H4 (cell line): Measurements from ENCODE around the gene CCDC181. TPM values are rescaled to one million over a fixed set of nuclear protein-coding genes. Genes with fewer than 3 reads are reported as not detected.
A peak's percentile ranks its signal among the peaks of the same experiment; 100 is the strongest.
"Not testable (repeated sequence)": the region's sequence is repeated elsewhere in the genome, so short reads cannot be mapped to it uniquely, and the experiment has no call there.

Experiments
- DNase-seq: peaks from one replicate; pipeline ENCODE4 v3.0.0-alpha.2; 2015; ENCODE audit warnings: low spot score
- total RNA-seq: library from RNA; depleted of rRNA; stranded (reverse); fragments of >200 nt; shearing (Covaris generic); gene quantifications from 2 replicates; pipeline ENCODE4 v1.2.3, GENCODE V29; 2014; rRNA removed

Gene CCDC181
- 1.1 and 1.7 TPM in 2 replicates for total RNA-seq

DNA sequence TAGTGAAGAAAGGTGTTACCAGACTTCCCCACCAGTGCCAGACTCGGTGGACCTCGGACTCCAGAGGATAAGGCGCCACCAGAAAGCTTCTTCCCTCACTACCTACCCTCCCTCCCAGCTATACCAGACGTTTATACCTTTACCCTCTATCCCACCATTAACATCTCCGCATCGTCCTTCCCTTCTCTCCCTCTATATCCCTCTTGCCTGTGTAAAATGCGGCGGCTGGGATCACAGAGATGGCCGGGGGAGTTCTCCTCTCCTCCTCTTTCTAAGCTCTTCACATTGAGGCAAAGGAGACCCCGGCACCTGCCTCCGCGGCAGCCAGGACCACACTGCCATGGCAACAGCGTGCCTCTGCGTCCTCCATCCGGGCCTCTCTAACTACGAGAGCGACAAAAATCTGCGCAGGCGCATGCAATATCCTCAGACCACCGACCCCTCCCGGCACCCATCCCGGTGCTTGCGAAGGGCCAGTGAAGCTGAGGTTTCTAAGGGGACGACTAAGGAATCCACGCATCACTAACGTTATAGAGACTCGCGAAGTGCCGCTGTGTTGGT, at the start of gene CCDC181:
CCDC181 (minus strand) TSS at position 394 of the 561 bp plus-strand sequence. CDS start 2,547 bp downstream, outside the sequence.
- DNase-seq, result peak; percentile 76

DNA sequence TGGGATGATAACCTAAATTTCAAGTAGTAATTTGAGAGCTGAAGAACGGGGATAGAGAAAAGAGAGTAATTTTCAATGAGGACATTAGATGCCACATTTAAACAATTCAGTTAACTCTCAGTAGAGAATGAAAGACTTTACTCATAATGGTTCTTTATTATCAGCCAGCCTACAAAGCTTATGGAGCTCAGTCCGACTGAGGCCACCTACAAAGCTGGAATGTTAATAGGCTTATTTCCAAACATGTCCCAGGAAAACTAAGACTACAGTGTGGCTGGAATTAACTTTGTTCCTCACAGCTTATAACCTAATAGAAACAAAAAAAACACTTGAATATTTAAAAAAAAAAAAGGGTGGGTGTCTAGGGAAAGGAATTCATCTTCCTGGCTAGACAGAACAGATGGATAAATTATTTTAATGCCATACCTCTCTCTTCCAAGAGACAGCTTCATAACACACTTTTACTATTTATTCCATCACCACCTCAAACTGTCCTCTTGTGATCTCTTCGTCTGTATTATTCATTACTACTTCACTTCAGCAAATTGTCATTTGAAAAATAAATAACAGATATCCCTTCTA, 48.6 kb upstream of the CCDC181 start:
- DNase-seq, result no peak

DNA sequence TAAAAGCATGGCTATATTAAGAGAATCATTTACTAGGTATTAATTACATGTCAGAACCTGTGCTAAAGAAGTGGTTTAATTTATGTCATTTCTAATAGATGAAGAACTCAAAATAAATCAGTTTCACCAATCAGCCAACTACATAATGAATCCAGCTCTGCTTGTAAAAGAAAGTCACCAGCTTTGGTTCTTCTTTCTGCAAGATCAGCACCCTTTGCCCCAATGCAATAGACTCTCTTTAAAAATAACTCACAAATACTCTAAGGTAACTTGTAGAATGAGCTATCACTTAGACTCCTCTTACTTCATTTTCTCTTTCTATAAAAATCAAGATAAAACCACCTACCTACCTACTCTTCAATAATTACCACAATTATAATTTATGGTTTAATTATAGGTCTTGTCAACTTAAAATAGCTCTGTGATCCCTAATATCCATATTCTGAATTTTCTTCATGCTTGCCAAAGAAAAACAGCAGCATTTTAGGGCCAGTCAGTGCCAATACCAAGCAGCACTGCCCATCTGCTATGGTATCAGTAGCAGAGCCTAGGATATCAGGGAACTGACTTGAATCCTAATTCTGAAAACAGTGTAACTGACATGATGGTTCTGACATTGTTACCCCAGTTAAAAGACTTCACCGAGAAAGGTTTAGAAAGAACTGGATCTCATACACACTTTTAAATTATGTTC, 47.2 kb upstream of the CCDC181 start:
- DNase-seq, result no peak

DNA sequence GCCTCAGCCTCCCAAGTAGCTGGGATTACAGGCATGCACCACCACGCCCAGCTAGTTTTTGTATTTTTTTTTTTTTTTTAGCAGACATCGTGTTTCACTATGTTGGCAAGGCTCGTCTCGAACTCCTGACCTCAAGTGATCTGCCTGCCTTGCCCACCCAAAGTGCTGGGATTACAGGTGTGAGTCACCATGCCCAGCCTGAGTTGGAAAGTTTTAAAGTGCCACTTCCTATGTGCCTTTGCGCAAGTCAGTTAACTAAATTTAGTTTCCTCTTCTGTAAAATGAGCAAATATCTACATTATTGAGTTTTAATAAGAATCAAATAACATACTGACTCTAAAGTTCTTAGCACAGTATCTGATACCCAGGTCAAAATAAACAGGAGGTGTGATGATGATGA, 46.1 kb upstream of the CCDC181 start:
- DNase-seq, result no peak

DNA sequence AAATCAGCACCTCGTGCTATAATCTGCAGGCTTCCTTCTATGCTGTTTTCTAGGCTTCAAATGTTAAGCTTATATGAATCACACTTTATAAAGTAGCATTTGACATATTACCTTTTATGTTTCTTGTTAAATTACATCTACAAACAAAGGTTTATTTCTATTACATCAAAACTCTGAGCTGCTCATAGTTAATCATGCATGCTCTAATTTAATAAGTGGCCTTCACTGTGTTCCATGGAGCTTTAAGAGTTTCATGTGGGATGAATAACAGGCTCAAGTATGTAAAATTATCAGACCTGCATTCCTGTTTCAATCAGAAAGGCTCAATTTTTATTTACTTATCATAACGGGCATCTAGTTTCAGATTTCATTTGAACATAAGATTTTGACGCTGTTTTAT, 45.5 kb upstream of the CCDC181 start:
- DNase-seq, result no peak

DNA sequence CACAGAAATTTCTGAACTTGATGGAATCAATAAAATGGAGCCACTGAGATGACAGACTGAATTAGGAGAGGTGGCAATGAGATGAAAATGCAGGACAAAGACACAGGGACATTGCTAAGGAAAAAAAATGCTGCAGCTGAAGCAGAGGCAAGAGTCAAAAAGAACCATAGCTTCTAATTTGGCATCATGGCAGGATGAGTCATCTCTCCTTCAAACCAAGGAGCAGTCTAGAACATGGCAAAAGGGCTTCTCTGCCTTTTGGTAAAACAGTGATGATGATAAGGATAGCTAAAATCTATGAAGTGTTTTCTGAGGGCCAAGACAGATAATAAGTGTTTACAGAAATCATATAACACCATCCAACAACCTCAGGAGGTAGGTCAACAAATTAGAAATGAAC, 41.7 kb upstream of the CCDC181 start:
- DNase-seq, result no peak

DNA sequence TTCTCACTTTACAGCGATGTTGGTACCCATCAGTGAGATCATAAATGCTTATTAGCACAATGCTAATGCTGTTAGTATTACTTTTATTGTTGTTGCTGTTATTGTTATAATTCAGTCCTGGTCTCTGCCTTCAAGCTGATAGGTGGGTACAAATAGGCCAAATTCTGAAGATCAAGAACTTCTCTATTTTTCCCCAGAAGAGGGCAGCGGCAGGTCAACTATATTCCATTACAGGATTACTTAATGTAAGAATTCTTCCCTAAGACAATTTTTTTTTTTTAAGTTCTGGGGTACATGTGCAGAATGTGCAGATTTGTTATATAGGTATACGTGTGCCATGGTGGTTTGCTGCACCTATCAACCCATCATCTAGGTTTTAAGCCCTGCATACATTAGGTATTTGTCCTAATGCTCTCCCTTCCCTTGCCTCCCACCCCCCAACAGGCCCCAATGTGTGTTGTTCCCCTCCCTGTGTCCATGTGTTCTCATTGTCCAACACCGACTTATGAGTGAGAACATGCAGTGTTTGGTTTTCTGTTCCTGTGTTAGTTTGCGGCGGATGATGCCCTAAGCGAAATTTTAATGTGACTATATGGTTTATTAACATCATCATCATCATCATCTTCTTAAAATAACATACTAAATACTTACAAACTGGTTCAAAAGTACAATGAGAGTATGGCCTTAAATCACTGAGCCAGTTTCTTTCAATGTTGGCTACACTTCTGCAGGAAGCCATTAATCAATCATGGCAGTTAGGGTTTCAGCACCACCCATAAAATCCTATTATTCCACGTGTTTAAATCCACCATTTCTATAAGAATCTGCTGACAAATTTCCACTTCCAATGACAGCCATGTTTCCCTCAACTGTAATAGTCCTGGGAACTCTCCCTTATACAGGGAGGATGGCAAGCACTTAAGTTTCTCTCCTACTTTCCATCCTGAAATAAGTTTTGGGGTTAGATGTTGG, 39.3 kb upstream of the CCDC181 start:
- DNase-seq, result peak; percentile 10

DNA sequence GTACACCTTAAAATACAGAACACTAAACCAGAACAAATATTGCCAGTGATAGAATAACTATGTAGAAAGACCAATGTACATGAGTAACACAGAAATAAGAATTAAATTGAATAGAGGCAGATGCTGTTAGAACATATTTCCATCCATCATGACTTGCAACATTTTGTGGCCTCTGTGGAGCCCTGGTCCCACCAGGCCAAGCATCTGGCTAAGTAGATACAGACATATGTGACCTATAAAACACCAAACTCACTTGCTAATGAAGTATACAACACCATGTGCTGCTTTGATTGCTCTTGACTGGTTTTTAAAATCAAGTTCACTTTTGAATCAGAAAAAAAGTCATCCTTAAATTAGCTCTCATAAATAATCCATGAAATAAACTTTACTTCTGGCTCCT, 38.0 kb upstream of the CCDC181 start:
- DNase-seq, result no peak

DNA sequence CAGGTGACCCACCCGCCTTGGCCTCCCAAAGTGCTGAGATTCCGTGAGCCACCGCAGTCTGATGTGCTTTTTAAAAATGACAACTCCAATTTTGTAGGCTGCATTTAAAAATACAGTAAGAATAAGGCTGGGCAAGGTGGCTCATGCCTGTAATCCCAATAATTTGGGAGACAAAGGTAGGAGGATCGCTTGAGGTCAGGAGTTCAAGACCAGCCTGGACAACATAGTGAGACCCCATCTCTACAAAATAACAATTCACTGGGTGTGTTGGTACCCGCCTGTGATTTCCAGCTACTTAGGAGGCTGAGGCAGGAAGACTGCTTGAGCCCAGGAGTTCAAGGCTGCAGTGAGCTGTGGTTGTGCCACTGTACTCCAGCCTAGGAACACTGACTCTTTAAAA, 35.1 kb upstream of the CCDC181 start:
- no peak for DNase-seq

DNA sequence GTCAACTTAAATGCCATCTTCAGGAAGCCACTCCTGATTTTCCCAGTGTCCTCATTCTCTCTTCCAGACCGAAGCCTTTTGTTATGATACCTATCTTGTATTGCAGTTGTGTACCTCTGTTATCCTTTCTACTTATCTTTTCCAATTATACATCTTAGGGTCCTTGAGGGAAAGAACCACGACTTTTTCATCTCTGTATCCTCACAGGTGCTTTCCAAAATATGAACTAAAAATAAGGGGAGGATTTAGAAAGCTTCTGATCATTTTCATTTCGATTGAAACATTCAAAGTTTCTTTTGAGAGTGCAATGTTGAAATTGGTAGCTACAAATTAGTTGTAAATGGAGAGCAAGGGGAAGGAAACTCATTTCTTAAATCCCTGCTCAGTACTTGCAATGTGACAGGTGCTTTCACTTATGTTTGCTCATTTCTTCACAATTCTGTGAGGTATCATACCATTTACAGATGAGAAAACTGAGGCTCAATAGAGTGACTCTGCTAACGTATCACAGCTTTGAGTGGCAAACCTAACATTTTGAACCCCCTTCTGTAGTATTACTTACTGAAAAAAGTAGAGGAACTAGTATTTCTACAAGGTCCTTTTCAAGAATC, 34.2 kb upstream of the CCDC181 start:
- no peak for DNase-seq

DNA sequence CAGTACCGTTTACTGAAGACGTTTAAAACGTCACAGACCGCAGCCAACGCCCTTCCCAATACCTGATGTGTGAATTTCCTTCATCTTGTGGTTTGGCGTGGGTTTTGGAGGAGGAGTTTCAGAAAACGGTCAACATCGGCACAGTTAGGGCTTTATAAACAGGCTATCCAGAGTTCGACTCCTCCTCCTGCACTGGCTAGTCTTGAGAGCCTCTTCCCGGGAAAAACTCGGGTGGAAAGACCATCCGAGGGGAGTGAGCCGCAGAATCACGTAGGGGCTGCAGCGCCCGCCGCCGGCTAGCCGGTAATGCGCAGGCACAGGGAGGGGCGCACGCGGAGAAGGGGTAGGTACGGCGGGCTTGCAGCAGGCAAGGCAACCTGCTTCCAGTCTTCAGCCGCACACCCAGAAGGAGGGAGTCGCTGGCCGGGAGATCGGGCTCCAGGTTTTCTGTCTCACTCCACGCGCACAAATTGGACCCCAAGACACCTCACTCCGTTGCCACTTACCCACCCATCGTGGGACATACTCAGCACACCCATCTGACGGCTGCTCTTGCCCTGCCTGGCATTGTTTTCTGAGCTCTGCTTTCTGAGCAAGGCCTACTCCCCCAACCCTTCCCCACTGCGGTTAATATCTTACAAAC, 33.0 kb upstream of the CCDC181 start:
- DNase-seq, result no peak

DNA sequence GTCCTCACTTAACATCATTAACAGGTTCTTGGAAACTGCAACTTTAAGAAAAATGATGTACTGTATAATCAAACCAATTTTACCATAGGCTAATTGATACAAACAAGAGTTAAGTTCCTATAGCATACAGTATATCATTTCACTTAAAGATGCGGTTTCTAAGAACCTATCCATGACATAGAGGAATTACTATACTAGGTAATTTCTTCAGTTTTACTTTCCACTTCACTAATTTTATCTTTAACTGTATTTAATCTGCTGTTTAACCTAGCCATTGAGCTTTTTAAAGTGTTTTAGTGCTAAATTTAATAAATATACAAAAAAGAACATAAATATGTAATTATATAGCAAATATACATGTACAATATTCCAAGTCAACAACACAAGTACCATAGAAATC, 30.2 kb upstream of the CCDC181 start:
- no peak for DNase-seq

DNA sequence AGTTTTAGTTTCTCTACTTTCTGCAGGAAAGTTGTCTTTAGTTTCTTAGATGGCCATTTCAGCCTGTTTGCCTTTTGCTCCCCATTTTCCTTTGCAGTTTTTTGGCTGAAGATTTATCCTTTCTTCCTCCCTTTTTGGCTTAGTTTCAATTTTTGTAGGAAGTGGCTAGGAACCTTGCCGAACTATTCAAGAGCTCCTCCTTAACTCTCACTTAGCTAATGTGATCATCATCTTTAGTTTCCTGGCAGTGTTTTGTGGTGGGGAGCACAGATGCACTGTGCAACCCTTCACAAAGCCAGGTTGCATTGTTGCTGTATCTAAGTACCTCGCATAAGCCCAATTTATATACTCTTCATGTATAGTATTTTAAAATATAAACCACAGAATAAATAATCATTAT, 28.8 kb upstream of the CCDC181 start:
- no peak for DNase-seq

DNA sequence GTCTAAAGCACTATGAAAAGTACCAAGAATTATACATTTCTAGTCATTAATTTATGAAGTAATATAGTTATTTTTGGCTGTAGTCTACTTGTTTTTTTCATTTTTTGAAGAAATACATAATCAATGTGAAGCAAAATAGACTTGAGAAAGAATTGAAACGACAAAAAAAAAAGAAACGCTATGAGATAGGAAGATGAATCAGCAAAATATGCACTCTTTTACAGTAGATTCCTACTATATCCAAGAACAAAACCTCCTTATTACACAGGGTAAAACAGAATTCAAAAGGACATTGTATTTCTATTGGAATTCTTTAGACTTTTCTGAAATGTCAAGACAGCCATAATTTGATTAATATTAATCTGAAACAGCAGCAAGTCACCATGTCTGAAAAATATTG, 25.6 kb upstream of the CCDC181 start:
- DNase-seq, result no peak

DNA sequence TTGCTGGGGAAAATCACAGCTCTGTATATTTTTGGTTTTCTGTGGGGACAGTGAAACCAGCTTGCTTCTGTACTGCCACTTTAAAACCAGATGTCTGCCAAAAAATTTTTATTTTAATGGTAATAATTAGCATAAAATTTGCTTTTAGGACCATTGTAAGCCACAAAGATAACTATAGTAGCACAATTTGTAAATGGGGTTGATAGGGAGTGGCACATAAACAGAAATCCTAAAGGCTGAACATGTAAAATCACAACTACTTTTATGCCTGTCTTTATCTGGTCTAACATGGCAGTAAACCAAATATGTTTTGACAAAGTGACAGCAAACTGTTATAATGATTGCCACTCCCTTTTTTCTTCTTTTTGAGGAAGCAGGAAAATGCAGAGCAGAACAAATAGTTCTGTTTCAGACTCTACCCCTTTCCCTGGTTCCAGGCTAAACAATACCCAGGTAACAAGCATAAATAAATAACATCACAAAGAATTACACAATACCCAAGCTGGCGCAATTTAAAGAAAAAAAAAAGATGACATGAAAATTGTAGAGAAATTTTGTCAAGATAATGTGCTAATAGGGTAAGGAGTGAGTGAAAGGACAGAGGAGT, 24.0 kb upstream of the CCDC181 start:
- DNase-seq, result no peak

DNA sequence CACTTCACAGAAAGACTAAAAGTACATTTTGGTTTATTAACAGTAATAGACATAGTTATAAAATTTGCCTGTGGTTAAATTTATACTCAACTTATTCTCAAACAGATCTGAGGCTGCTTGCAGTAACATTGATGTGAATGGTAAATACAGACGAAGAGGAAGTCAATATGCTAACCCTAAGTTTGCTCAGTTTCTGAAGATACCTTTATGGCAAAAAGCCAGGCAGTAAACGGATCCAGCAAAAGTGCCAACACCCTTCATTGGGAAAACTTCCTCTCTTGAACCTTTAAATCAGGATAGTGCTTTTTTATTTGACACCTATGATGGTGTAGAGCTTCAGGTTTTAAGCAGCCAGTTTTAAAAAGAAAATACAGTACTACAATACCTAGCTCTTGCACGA, 16.6 kb upstream of the CCDC181 start:
- DNase-seq, result no peak

DNA sequence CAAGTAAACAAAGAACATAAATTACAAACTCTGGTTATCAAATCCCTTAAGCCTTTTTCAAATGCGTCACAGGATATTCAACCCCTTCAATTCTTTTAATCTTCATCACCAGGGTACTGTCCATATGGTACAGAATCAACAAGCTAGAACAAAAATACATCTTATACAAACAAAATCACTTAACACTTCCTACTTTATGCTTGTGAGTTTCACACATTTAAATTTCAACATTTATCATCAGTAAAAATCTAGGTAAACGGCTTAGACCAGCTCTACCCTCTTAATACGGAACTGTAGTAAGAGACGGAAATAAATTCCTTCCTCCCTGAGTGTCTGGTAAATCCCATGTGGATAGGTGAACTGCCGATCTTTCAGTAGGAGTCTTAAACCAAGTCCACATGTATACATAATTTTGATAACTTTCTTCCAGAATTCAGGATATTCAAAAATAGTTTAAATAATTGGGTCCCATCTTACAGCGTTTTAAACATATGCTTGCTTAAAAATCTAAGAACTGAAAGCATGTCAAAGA, 1.0 kb downstream of the CCDC181 start:
- DNase-seq, result no peak

DNA sequence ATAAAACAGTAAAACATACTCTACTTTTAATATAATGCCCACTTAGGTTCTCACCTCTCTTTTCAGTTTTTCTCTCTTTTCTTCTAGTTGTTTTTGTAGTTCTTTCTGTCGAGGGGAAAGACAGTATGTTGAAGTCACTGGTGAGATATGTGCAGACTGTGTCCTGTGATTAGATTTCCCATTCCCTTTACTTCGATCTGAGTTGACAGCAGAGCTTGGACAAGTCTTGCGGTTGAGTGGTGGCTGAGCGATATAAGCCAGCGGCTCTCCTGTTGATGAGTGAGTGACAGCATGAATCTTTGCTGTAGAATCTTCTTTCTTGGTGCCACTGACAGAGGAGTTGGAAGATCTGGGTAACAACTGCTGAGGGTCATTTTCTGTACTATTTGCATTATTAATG, 6.0 kb downstream of the CCDC181 start:
- no peak for DNase-seq

DNA sequence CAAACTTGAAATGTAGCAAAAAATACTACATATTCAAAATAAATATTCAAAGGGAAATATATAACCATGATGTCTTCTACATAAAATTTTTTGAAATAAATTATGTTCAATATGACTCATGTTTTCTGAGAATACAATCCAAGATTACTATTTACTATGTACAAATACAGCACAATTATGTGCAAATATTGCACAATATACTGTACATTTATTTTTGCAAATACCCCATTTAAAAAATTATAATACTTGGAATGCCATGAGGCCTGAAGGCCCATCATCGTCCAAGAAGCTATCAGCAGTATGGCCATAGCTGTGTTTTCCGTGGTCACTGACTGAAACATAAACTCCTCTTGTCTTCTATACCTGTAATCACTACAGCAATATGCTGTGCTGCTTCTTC, 12.3 kb downstream of the CCDC181 start:
- DNase-seq, result no peak

DNA sequence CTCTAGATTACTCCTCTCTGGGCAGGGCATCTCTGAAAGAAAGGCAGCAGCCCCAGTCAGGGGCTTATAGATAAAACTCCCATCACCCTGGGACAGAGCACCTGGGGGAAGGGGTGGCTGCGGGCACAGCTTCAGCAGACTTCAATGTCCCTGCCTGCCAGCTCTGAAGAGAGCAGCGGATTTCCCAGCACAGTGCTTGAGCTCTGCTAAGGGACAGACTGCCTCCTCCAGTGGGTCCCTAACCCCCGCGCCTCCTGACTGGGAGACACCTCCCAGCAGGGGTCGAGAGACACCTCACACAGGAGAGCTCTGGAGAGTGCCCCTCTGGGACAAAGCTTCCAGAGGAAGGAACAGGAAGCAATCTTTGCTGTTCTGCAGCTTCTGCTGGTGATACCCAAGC, 18.9 kb downstream of the CCDC181 start:
- DNase-seq, result not testable (repeated sequence)

DNA sequence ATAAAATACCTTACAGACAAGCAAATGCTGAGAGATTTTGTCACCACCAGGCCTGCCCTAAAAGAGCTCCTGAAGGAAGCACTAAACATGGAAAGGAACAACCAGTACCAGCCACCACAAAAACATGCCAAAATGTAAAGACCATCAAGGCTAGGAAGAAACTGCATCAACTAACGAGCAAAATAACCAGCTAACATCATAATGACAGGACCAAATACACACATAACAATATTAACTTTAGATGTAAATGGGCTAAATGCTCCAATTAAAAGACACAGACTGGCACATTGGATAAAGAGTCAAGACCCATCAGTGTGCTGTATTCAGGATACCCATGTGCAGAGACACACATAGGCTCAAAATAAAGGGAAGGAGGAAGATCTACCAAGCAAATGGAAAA, 24.7 kb downstream of the CCDC181 start:
- not testable (repeated sequence) for DNase-seq
